HG02981 (cell line): ENCODE measurements around the gene NOXO1.

Source experiments
- ATAC-seq: cut with Tn5 transposase; IDR thresholded peaks from one replicate; pipeline ENCODE4 v1.9.1; 2021; ENCODE audit warnings: mild to moderate bottlenecking, moderate library complexity; ENCODE audit not compliant: unreplicated experiment

The NOXO1 gene

DNA sequence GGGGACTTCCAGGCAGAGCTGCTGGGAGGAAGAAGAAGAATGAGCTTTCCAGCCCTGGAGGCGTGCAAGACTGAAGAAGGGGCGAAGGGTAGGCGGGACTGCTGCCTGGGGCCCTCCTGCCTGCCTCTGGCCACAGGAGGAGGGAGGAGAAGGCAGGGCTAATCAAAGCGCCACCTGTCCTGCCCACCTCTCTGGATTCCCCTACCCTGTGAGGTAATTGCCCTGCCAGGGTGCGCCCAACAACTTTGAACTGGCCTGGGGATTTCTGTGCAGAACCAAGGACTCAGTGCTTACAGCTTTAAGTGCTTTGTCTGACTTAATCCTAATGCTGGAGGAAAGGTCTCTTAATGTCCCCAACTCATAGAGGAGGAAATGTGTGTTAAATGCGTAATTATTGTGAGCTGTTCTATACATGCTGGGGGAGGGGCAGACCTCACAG is at the start of gene NOXO1:
Gene NOXO1 (minus strand): TSS at position 72 of the 439 bp plus-strand sequence. CDS start 290 bp downstream, outside the sequence.
- ATAC-seq = no peak

DNA sequence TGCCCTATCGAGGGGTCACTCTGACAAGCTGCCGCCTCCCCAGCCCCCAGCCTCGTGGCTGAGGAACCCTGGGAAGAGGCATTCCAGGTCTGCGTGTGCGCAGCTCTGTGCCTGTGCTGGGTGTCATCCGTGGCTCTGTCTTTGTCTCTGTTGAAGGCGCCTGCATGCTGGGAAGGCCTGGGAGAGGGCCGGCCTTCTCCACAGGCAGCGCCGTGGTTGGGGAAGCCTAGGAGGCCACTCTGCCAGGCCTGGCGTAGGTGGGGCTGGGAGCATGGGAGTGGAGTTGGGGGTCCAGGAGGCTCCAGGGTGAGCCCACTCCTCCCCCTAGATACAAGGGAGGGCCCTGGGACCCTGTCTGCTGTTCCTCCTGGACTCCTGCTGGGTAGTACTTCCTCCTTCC is 48.8 kb upstream of the NOXO1 start:
- ATAC-seq = no peak

DNA sequence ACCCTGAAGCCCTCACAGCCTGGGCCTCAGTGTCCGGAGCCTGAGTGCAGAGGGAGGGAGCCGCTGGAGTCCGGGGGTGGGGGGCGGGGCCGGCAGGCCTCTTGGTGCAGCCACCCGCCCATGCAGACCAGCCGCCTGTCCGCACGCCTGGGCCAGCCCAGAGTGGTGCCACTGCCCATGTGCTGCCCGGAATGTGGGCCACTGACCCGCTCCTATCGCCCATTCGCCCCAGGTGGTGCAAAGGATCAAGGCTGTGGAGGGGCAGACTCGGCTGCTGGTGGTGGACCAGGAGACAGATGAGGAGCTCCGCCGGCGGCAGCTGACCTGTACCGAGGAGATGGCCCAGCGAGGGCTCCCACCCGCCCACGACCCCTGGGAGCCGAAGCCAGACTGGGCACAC is 48.1 kb upstream of the NOXO1 start:
- no peak for ATAC-seq

DNA sequence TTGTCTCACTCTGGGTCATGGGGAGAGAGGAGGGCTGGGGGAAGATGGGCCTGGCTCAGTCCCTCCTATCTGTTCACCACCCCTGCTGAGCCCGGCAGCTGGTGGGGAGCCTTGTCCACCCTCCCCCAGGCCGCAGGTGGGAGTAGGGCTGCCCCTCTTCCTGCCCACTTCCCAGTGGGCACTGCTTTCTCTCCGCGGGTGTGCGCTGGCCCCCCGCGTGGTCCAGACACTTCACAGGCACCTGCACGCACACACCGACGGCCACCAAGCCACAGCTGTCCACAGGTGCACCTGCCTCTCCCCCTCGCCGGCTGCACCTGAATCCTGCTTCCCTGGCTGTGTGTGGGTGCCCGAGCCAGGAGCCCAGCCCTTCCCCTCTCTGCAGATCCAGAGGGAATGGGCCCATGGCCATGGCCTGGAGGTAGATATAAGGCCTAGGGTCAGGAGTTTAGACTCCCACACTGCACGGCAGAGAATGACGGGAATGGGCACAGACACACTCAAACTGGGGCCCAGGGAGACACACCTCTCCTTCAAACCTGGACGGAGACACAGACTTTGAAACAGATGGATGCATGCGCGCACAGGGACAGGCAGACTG is 47.5 kb upstream of the NOXO1 start:
- ATAC-seq = no peak

DNA sequence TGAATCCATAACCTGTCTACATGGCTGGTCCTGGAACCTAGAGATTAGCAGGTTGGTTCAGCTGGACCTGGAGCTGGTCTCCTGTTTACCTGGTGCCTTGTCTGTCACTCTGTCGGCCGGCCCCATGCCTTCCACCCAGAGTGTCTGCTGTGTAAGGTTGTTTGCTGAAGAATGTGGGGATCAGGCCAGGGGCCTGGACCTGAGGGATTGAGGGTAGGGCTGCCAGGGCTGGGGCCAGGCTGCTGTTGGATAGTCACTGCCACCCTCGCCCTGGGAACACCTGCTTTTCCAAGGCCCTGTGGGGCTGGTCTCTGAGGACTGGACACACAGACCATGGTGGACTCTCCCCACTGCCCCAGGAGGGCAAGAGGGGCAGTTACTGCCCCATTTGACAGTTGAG is 46.9 kb upstream of the NOXO1 start:
- no peak for ATAC-seq

GRCh38 chr16:2027024-2028010 is 46.0 kb upstream of the NOXO1 start:
- no peak for ATAC-seq

- ATAC-seq = no peak
Measured at GRCh38 chr16:2026461-2027023, 45.3 kb upstream of the NOXO1 start, which contains the start of gene NHERF2. Gene NHERF2, plus strand, starts transcription at chr16:2026902. Its CDS starts 104 bp downstream, at chr16:2027006.

GRCh38 chr16:2025878-2026460 is 44.7 kb upstream of the NOXO1 start:
- no peak for ATAC-seq

DNA sequence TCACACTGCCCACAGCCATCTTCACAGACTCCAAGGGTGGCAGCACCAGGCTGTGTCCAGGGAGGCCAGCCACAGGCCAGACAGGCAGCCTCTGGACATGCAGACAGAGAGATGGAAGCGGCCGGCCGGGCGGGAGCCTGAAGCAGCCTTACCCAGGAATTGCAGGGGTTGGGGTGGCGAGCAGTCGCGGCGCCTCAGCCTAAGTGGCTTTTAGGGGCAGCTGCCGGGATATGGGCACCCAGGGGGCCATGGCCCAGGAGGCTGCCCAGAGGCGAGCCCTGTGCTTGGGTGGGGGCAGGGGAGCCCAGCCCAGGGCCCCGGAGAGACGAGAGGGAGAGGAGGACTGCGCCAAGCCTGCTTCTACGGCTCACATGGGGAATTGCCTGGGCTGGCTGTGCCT is 44.0 kb upstream of the NOXO1 start:
- ATAC-seq = no peak

GRCh38 chr16:2024032-2024420 is 42.8 kb upstream of the NOXO1 start:
- no peak for ATAC-seq

GRCh38 chr16:2023092-2024031 is 42.1 kb upstream of the NOXO1 start:
- ATAC-seq = peak; percentile 63

DNA sequence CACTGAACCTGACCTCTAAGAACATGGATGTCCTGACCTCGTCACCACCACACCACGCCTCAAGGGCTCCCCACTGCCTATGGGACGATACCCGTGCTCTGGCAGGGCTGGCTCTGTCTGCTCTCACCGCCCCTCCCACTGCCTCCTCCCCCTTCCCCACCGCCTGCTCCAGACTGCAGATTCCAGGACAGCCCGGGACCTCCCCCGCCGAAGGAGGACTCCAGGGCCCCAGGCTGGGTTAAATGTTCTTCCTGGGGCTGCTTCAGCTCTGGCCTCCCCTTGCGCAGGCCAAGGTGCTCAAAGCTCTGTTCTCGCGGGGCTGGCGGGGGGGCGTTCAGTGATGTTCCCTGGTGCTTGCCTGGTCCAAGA is 41.4 kb upstream of the NOXO1 start:
- no peak for ATAC-seq

DNA sequence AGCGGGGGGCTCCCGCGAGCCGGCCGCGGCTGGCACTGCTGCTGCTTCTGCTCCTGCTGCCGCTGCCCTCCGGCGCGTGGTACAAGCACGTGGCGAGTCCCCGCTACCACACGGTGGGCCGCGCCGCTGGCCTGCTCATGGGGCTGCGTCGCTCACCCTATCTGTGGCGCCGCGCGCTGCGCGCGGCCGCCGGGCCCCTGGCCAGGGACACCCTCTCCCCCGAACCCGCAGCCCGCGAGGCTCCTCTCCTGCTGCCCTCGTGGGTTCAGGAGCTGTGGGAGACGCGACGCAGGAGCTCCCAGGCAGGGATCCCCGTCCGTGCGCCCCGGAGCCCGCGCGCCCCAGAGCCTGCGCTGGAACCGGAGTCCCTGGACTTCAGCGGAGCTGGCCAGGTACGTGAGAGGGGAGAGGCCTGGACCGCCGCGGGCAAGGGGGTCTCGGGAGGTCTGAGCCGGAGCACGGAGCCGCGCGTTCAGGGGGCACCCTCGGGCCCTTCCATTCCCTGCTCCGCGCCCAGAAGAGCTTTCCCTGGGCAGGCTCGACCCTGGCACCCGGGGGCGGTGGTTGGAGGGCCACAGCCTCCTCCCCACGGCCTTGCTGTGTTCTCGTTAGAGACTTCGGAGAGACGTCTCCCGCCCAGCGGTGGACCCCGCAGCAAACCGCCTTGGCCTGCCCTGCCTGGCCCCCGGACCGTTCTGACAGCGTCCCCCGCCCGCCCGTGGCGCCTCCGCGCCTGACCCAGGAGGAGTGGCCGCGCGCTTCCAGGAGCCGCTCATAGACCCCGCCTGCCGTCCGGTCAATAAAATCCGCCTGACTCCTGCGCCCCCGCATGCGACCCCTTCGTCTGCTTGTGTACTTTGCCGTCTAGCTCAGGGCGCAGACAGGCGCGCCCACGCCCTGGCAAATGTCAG is 38.9 kb upstream of the NOXO1 start:
- no peak for ATAC-seq

DNA sequence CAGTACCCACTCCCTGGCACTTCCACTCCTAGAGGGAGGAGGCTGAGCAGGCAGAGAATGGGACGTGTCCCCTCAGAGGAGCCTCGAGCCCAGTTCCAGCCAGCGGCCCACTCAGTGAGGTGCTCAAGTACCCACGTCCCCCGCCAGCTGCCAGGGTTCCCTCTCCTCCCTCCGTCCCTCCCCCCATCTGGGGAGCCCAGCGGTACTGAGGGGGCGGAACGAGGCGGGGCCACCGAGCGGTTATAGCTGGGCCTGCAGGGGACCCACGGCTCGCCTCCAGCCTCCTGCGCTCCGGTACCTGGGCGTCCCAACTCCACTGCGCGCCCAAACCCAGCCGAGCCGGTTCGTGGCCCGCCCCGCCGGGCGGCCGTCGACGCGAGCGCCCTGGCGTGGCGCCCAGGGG is 38.2 kb upstream of the NOXO1 start, which contains the start of gene NPW:
Gene NPW (plus strand): TSS at position 268 of the 403 bp plus-strand sequence.
- no peak for ATAC-seq

DNA sequence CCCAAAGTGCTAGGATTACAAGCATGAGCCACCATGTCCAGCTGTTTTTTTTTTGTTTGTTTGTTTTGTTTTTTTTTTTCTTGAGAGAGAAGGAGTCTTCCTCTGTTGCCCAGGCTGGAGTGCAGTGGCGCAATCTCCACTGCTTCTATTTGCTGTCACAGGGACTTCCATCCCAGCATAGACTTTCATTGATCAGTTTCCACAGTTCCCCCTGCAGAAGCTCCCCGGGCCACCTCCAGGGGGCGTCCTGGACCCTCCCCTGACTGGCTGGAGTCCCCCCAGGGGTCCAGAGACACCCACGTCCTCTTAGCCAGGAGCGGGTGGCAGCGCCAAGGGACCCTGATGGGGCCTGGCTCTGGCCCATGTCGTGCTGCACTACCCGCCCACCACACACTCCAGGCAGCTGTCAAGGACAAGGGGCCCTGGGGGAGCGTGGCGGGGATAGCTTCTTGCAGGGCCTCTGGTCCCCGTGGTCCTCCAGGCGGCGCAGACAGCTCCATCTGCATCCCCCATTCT is 35.2 kb upstream of the NOXO1 start:
- no peak for ATAC-seq

DNA sequence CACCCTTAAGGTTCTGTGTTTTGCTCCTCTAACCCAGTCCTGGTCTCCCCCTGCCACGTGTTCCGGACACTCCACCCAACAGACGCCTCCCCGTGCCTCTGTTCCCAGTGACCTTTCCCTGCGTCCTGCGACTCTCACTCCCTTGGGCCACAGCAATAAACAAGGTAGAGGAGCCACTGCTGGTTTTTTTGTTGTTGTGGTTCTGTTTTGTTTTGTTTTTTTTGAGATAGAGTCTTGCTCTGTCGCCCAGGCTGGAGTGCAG is 34.6 kb upstream of the NOXO1 start:
- ATAC-seq = no peak

- ATAC-seq = no peak
Measured at GRCh38 chr16:2015117-2015946, 34.1 kb upstream of the NOXO1 start.

DNA sequence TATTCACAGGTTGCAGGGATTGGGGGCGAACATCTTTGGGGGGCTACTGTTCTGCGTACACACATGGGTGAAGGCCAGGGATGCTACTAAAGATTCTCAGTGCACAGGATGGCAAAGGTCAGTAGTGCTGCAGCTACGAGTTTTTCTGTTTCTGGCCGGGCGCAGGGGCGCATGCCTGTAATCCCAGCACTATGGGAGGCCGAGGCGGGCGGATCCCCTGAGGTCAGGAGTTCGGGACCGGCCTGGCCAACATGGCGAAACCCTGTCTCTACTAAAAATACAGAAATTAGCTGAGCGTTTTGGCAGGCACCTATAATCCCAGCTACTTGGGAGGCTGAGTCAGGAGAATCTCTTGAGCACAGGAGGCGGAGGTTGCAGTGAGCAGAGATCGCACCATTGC is 32.3 kb upstream of the NOXO1 start:
- ATAC-seq = no peak
